Anterior cingulate cortex (tissue), 58 donors: ENCODE data around the gene TGFBR3L.
A peak's percentile ranks its signal among the peaks of the same experiment; 100 is the strongest.

ENCODE experiments used
- DNase-seq, 58 donors: peaks; one replicate each; lab custom pipeline; 2025; lab: John Stamatoyannopoulos, UW

TGFBR3L gene

GRCh38 chr19:7903244-7904073 lies 11.2 kb upstream of the TGFBR3L start, which contains the start of gene MAP2K7:
Gene MAP2K7 (plus strand): TSS chr19:7903877. CDS start chr19:7903945, 68 bp downstream.
- DNase-seq: peak; percentile 88 to 100 (median 99)

GRCh38 chr19:7904074-7905020 lies 10.3 kb upstream of the TGFBR3L start:
- DNase-seq: peak in 6 of 58 donors; percentile 35 to 73 (median 64)

GRCh38 chr19:7905268-7905667 lies 9.4 kb upstream of the TGFBR3L start:
- DNase-seq: no peak

GRCh38 chr19:7905859-7906258 lies 8.8 kb upstream of the TGFBR3L start:
- DNase-seq: no peak

GRCh38 chr19:7907122-7907521 lies 7.5 kb upstream of the TGFBR3L start:
- no peak for DNase-seq

- DNase-seq: no peak
These were observed 7.1 kb upstream of the TGFBR3L start for GRCh38 chr19:7907544-7907943.

GRCh38 chr19:7908078-7908699 lies 6.4 kb upstream of the TGFBR3L start:
- DNase-seq: no peak

- no peak for DNase-seq
These were observed 5.7 kb upstream of the TGFBR3L start for GRCh38 chr19:7908742-7909461.

GRCh38 chr19:7909471-7910067 lies 5.1 kb upstream of the TGFBR3L start:
- DNase-seq: no peak

GRCh38 chr19:7910321-7911161 lies 4.1 kb upstream of the TGFBR3L start:
- DNase-seq: no peak

- no peak for DNase-seq
These were observed 3.0 kb upstream of the TGFBR3L start for GRCh38 chr19:7911508-7912143.

GRCh38 chr19:7912144-7912696 lies 2.4 kb upstream of the TGFBR3L start:
- DNase-seq: no peak

GRCh38 chr19:7912697-7913564 lies 1.7 kb upstream of the TGFBR3L start:
- no peak for DNase-seq

GRCh38 chr19:7913652-7914051 lies 978 bp upstream of the TGFBR3L start:
- no peak for DNase-seq

- DNase-seq: no peak
These were observed 531 bp upstream of the TGFBR3L start for GRCh38 chr19:7914099-7914498.

GRCh38 chr19:7915250-7916102 lies 846 bp downstream of the TGFBR3L start:
- DNase-seq: no peak
